ENCODE data around the gene MGAT5. TPM values are rescaled to one million over a fixed set of nuclear protein-coding genes. Genes with fewer than 3 reads are reported as not detected.

The MGAT5 gene
- total RNA-seq, 1 donor from 2014 or later = 32.5 TPM

- no peaks in the 10 kb centered on the region for H3K36me3 ChIP-seq (ENCODE audit: control insufficient read depth, insufficient read depth, low read length)
- TF ChIP-seq CTCF (IDR thresholded peaks at IDR 0.05; ENCODE audit: insufficient read depth, low read length, poor library complexity, severe bottlenecking) = no peak
- no peak for DNase-seq (ENCODE audit: low read depth)
- no peak overlapping the region for H3K4me3 ChIP-seq (ENCODE audit: low read depth, low read length)
- H3K27me3 ChIP-seq (ENCODE audit: control insufficient read depth, insufficient read depth, low read length) = no peaks in the 10 kb centered on the region
These were observed 34.8 kb upstream of the MGAT5 start for GRCh38 chr2:134218930-134219658.

DNA sequence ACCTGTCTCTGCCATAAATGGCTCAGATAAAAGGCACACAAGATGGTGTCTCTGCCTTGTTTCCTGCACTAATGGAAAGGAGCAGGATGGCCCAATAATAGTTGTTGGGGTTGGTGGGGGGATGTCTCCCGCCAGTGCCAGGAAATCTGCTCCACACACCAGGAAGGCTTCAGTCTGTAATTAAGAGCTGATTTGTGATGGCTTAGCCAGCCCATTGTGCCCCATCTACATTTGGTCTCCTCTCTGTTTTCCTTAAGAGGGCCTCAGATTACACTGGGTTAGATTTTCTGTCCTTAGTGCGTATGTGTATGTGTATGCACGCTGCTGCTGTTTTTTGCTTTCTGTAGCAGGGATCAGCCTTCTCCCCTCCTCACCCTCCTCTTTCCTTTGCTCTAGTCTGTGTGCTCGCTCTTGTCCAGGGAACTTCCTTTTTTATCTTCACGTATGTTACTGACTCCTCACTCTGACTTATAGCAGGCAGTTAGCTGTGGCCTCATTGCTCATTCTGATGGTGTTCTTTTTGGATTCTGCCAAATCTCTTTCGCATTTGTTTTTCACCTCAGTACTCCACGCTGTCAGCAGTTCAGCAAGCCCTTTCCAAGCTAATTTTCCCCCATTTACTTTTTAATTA, 33.4 kb upstream of the MGAT5 start:
- H3K27me3 ChIP-seq (ENCODE audit: control insufficient read depth, insufficient read depth, low read length) = no peaks in the 10 kb centered on the region
- no peak for TF ChIP-seq CTCF (IDR thresholded peaks at IDR 0.05; ENCODE audit: insufficient read depth, low read length, poor library complexity, severe bottlenecking)
- no peak overlapping the region for H3K4me3 ChIP-seq (ENCODE audit: low read depth, low read length)
- no peak for DNase-seq (ENCODE audit: low read depth)
- no peaks in the 10 kb centered on the region for H3K36me3 ChIP-seq (ENCODE audit: control insufficient read depth, insufficient read depth, low read length)

- DNase-seq (ENCODE audit: low read depth) = no peak
- no peak for TF ChIP-seq CTCF (IDR thresholded peaks at IDR 0.05; ENCODE audit: insufficient read depth, low read length, poor library complexity, severe bottlenecking)
- H3K36me3 ChIP-seq (ENCODE audit: control insufficient read depth, insufficient read depth, low read length) = no peaks in the 10 kb centered on the region
These were observed 29.9 kb upstream of the MGAT5 start for GRCh38 chr2:134224005-134224404.

GRCh38 chr2:134225173-134225572, 28.7 kb upstream of the MGAT5 start:
- H3K4me3 ChIP-seq (ENCODE audit: low read depth, low read length) = no peak overlapping the region
- no peaks in the 10 kb centered on the region for H3K27me3 ChIP-seq (ENCODE audit: control insufficient read depth, insufficient read depth, low read length)
- no peak for DNase-seq (ENCODE audit: low read depth)
- no peaks in the 10 kb centered on the region for H3K36me3 ChIP-seq (ENCODE audit: control insufficient read depth, insufficient read depth, low read length)
- no peak for TF ChIP-seq CTCF (IDR thresholded peaks at IDR 0.05; ENCODE audit: insufficient read depth, low read length, poor library complexity, severe bottlenecking)

More at GRCh38 chr2:134224005-134224404, 29.9 kb upstream of the MGAT5 start:
- Histone ChIP-seq H3K27me3 (ENCODE audit: control insufficient read depth, insufficient read depth, low read length) (no peaks in the 10 kb centered on the region), H3K4me3 (ENCODE audit: low read depth, low read length) (no peak overlapping the region)

DNA sequence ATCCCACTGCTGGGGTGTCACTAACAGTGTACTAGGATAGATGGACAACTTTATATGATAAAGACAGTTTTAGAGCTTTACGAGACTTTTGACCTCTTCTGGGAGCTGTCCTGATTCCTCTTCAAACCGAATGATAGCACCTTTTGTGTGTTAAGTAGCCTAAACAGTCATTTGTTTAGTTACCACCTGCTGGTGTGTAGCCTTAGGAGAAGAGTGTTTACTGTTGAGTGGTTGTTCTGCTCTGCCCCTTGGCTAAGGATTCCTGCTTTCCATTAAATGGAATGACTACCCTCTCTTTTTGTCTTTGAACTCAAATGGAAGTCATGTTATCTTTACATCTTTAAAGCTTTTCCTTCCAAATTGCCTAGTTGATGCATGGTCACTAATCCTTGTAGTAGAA, 28.0 kb upstream of the MGAT5 start:
- no peak overlapping the region for H3K4me3 ChIP-seq (ENCODE audit: low read depth, low read length)
- no peak for TF ChIP-seq CTCF (IDR thresholded peaks at IDR 0.05; ENCODE audit: insufficient read depth, low read length, poor library complexity, severe bottlenecking)
- no peaks in the 10 kb centered on the region for H3K27me3 ChIP-seq (ENCODE audit: control insufficient read depth, insufficient read depth, low read length)
- H3K36me3 ChIP-seq (ENCODE audit: control insufficient read depth, insufficient read depth, low read length) = no peaks in the 10 kb centered on the region
- DNase-seq (ENCODE audit: low read depth) = no peak

All from kidney epithelial cell (primary cell).